ENCODE data around the gene PM20D2.

Gene PM20D2

GRCh38 chr6:89204096-89204495 lies 58.2 kb downstream of the PM20D2 start:
- no peak for DNase-seq (ENCODE audit: low spot score)

GRCh38 chr6:89205819-89206218 lies 60.0 kb downstream of the PM20D2 start:
- DNase-seq (ENCODE audit: low spot score) = no peak

GRCh38 chr6:89208551-89208950 lies 62.7 kb downstream of the PM20D2 start:
- DNase-seq (ENCODE audit: low spot score) = no peak

- DNase-seq (ENCODE audit: low spot score) = no peak
These were observed 63.6 kb downstream of the PM20D2 start for GRCh38 chr6:89209457-89209856.

GRCh38 chr6:89212472-89212871 lies 66.6 kb downstream of the PM20D2 start:
- DNase-seq (ENCODE audit: low spot score) = no peak

GRCh38 chr6:89214197-89214596 lies 68.3 kb downstream of the PM20D2 start:
- no peak for DNase-seq (ENCODE audit: low spot score)
